ENCODE measurements around the gene TRMO. TPM values are rescaled to one million over a fixed set of nuclear protein-coding genes. Genes with fewer than 3 reads are reported as not detected.

TRMO gene
- polyA plus RNA-seq, 4 donors, result 20.4 to 23.1 (median 21.1) TPM

DNA sequence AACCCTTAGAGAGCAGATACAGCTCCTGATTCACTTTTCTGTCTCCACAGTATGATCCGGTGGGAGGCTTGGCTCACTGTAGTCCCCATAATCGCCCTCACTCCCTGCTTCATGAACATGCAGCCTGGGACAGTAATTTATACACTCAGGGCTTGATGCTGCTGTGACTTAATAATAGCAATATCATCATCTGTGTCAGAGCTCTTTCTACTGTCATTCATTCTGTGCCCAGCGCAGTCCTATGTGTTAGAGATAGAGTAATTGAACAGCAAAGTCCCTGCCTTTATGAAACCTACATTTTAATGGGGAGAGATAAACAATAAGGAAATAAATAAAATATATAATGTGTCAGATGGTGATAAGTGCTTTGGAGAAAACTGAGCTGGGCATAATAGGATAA, 18.4 kb upstream of the TRMO start:
- DNase-seq (ENCODE audit: low read depth in 4 of 4, low spot score in 3 of 4), result no peak

GRCh38 chr9:97940233-97940632, 17.9 kb upstream of the TRMO start:
- no peak for DNase-seq (ENCODE audit: low read depth in 4 of 4, low spot score in 3 of 4)

- no peak for DNase-seq (ENCODE audit: low read depth in 4 of 4, low spot score in 3 of 4)
These were observed 15.9 kb upstream of the TRMO start, which contains the start of gene HEMGN for GRCh38 chr9:97938081-97938644. Gene HEMGN (minus strand): TSS chr9:97938172. CDS start chr9:97938136, 36 bp downstream.

DNA sequence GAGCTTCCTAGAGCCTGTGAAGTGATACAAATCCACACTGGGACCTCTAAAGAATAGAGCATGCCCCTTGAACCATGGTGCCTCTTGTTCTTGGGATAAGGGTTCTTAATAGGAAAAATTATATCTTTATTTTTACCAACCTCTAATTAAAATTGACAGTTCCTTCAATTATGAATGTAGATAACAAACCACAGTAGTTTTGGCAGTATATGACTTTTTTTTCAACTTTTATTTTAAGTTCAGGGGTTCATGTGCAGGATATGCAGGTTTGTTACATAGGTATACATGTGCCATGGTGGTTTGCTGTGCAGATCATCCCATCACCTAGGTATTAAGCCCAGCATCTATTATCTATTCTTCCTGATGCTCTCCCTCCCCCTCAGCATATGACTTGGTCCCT, 14.7 kb upstream of the TRMO start:
- no peak for DNase-seq (ENCODE audit: low read depth in 4 of 4, low spot score in 3 of 4)

- DNase-seq (ENCODE audit: low read depth in 4 of 4, low spot score in 3 of 4), result no peak
These were observed 13.0 kb upstream of the TRMO start for GRCh38 chr9:97935276-97935675.

DNA sequence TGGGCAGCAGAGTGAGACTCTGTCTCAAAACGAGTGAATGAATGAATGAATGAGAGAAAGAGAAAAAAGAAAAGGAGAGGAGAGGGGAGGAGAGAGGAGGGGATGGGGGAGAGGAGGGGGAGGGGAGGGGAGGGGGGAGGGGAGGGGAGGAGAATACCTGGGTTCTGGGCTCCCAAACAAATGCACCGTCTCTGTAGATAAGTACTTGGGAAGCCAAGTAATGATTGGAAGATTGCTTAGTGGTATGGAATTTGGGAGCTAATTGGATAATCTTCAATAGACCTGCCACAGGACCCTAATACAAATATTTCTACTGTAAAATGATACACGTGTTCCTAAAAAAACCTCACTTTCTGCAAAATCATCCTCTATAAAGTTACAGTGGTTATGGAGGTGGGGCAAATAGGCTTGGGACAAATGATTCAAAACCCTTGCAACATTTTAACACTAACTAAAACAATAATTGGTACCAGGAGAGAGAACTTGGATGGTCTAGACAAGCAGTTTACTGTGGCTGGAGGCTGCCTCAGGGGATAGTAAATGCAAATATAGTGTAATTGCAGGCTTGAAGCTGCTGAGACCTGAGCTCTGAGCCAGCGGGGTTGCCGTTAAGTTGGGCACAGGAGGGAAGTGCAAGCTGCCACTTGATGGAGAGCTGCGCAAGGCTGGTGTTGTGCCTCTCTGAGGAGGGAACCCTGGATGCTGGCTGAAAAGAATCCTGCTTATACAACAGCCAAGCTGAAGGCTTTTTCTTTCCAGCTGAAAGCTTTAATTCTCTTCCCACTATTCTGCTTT, 12.2 kb upstream of the TRMO start:
- DNase-seq (ENCODE audit: low read depth in 4 of 4, low spot score in 3 of 4), result no peak

GRCh38 chr9:97933297-97933998, 11.1 kb upstream of the TRMO start:
- DNase-seq (ENCODE audit: low read depth in 4 of 4, low spot score in 3 of 4), result no peak

GRCh38 chr9:97930972-97931371, 8.7 kb upstream of the TRMO start:
- no peak for DNase-seq (ENCODE audit: low read depth in 4 of 4, low spot score in 3 of 4)

GRCh38 chr9:97928986-97929604, 6.8 kb upstream of the TRMO start:
- no peak for DNase-seq (ENCODE audit: low read depth in 4 of 4, low spot score in 3 of 4)

DNA sequence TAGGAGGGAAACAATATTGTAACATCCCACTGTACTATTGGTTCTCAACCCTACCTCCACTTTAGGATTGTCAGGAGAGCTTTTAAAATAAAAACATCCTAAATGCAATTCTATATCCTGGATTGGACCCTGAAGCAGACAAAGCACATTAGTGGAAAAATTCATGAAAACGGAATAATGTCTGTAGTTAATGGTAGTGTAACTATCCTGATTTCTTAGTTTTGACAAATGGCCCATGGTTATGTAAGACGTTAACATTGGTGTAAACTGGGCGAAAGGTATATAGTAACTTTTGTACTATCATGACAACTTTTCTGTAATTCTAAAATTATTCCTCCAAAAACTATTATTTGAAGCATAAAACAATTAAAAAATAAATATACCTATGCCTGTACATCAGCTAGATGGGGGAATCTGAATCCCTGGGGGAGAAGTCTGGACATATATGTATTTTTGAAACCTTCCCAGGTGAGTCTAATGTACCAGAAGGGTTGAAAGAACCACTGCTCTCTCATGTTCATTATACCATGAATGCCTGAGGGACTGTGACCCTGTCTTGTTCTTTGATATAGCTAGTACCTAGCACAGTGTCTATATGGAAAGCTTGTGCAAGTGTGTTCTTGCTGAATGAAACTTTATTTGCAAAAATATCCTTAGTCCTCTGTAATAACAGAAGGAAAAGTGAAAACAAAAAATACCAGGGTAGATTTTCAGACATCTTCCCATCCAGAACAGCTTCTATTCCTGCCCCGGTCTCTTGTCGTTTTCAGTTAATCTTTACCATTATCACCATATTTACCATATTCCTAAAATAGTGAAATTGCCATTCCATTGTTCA, 3.4 kb upstream of the TRMO start:
- DNase-seq (ENCODE audit: low read depth in 4 of 4, low spot score in 3 of 4), result no peak

DNA sequence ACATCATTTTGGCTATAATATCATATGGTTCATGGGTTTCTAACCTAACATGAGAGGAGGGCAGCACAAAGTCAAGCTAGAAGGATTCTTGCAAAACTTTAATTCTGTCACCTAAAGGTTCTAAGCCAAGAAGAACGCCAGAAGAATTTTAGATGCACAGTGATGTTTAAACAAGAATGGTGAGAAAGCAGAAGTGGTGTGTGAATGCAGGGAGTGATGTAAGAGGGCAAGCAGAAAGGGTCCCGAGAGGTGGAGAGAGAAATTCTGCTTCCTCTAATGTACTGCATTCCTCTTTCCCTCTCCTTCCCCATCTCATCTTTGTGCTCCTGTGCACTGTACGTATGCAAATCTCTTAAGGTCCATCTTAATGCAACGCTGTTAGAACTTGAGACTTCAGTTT, 2.1 kb upstream of the TRMO start:
- DNase-seq (ENCODE audit: low read depth in 4 of 4, low spot score in 3 of 4), result no peak

GRCh38 chr9:97923529-97924108, 1.3 kb upstream of the TRMO start:
- peak; percentile 63 to 76 (median 69) for DNase-seq (ENCODE audit: low read depth in 4 of 4, low spot score in 3 of 4)

DNA sequence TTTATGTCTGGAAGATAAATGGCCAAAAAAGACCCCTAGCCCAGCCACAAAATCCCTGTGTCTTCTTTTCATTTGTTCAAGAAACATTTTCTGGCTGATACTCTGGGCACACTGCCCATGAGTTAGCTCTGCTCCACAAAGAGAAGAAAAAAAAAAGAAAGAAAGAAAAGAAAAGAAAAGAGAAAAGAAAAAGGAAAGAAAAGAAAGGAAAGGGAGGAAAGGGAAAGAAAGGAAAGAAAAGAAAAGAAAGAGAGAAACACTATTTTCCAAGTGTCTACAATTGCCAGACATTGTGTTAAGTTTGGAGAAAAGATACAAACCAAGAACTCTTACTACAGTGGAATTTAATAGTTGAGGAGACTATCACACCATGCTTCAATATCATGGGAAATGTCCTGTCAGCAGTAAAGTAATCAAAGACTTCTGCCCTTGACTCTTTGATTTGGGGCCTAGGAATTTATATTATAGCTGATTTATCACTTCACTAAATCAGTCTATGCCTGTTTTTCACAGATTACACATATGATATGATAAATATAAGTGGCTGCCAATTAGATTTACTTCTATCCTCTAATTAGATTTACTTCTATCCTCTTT, 3.0 kb downstream of the TRMO start:
- DNase-seq (ENCODE audit: low read depth in 4 of 4, low spot score in 3 of 4), result no peak

- DNase-seq (ENCODE audit: low read depth in 4 of 4, low spot score in 3 of 4), result no peak
These were observed 3.7 kb downstream of the TRMO start for GRCh38 chr9:97918611-97919010.

GRCh38 chr9:97911970-97912369, 10.3 kb downstream of the TRMO start:
- no peak for DNase-seq (ENCODE audit: low read depth in 4 of 4, low spot score in 3 of 4)

DNA sequence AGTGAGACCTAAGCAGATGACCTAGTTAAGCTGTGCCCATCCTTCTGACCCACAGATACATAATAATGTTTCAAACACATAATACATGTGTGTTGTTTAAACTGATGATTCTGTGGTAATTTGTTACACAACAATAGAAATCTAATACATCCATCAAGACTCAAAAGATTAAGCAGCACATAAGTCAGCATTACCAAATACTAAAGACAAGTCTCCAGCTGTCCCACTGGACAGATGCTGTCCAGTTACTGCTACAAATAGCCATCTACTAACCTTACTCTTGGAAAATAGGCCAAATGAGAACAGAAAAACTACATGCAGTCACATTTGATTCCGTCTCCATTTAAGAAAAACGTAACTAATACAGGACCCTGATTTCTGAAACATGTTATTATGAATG, 10.8 kb downstream of the TRMO start:
- DNase-seq (ENCODE audit: low read depth in 4 of 4, low spot score in 3 of 4), result no peak

- DNase-seq (ENCODE audit: low read depth in 4 of 4, low spot score in 3 of 4), result no peak
These were observed 11.9 kb downstream of the TRMO start for GRCh38 chr9:97910357-97910756.

DNA sequence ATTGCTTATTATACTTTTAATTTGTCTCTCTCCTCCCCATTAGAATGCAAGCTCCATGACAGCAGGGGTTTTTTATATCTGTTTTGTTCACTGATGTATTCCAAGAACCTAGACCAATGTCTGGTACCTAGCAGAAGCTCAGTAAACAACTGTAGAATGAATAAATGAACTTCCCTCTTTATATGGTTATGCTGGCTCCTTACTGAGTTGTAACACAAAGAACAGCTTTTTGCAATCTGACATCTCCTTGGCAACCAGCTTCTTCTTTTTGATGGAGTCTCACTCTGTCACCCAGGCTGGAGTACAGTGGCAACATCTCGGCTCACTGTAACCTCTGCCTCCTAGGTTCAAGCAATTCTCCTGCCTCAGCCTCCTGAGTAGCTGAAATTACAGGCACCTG, 13.6 kb downstream of the TRMO start:
- DNase-seq (ENCODE audit: low read depth in 4 of 4, low spot score in 3 of 4), result no peak

DNA sequence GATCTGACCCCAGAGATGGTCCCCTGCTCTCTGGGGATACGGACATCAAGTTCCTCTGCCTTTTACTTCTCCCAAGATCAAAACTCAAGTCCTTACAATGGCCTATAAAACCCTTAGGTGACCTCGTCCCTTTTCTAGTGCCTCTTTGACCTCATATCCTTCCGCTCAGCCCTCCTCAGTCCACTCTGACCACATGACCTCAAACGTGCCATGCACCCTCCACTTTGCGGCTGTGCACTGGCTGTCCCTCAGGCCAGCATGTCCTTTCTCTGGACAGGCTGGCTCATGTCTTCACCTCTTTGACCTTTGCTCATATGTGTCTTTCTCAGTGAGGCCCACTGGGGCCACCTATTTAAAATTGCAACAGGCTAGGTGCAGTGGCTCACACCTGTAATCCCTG, 14.7 kb downstream of the TRMO start:
- no peak for DNase-seq (ENCODE audit: low read depth in 4 of 4, low spot score in 3 of 4)

DNA sequence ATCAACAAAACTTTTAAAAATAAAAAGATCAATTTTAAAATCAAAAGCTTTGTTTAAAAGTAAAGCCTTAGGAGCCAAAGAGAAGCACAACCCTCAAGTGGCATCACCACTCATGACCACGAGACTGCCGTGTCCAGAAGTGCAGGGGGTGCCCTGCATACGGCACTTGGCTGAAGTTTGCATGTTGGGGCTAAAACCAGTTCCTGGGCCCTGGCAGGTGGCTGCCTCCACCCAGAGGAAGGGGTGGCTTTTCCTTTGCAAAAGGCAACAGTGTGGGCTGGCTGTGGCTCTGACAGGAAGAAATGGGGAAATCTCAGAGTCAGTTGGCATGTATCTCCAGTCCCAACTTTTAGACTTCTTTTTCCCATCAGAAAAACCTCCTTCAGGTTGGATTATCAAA, 15.3 kb downstream of the TRMO start:
- DNase-seq (ENCODE audit: low read depth in 4 of 4, low spot score in 3 of 4), result no peak
